ENCODE measurements around the gene DNALI1.

Gene DNALI1

GRCh38 chr1:37609002-37609401, 52.3 kb downstream of the DNALI1 start:
- TF ChIP-seq CTCF (conservative IDR thresholded peaks at IDR 0.05; ENCODE audit: low read length) = no peak
- DNase-seq (ENCODE audit: low read depth) = no peak
- H3K4me3 ChIP-seq (ENCODE audit: low read length) = no peak overlapping the region

- no peak for TF ChIP-seq CTCF (conservative IDR thresholded peaks at IDR 0.05; ENCODE audit: low read length)
- H3K4me3 ChIP-seq (ENCODE audit: low read length) = no peak overlapping the region
- no peak for DNase-seq (ENCODE audit: low read depth)
Measured at GRCh38 chr1:37609994-37610393, 53.3 kb downstream of the DNALI1 start.

GRCh38 chr1:37612186-37612585, 55.4 kb downstream of the DNALI1 start:
- DNase-seq (ENCODE audit: low read depth) = no peak
- TF ChIP-seq CTCF (conservative IDR thresholded peaks at IDR 0.05; ENCODE audit: low read length) = no peak
- H3K4me3 ChIP-seq (ENCODE audit: low read length) = no peak overlapping the region

- no peak for TF ChIP-seq CTCF (conservative IDR thresholded peaks at IDR 0.05; ENCODE audit: low read length)
- no peak for DNase-seq (ENCODE audit: low read depth)
- H3K4me3 ChIP-seq (ENCODE audit: low read length) = no peak overlapping the region
Measured at GRCh38 chr1:37614105-37614504, 57.4 kb downstream of the DNALI1 start.

GRCh38 chr1:37616330-37616729, 59.6 kb downstream of the DNALI1 start:
- TF ChIP-seq CTCF (conservative IDR thresholded peaks at IDR 0.05; ENCODE audit: low read length) = no peak
- no peak overlapping the region for H3K4me3 ChIP-seq (ENCODE audit: low read length)
- no peak for DNase-seq (ENCODE audit: low read depth)

All from AG10803 (cell line).